Naive thymus-derived CD4-positive, alpha-beta T cell (primary cell): Measurements from ENCODE around the gene MIPEP. TPM values are rescaled to one million over a fixed set of nuclear protein-coding genes. Genes with fewer than 3 reads are reported as not detected.

ENCODE experiments used
- ATAC-seq: fragments of 150-1000 bp; cut with Tn5 transposase; 2 replicates; pipeline ENCODE4 v1.10.0; 2021; ENCODE audit warnings: mild to moderate bottlenecking, moderate library complexity
- CTCF ChIA-PET: fragments of 350-600 bp; sonication (Branson Sonifier 250); formaldehyde crosslinking; loops from one replicate; lab custom pipeline; 2021; ENCODE audit warnings: antibody characterized with exemption; lab: Charles Lee
- POLR2A ChIA-PET: fragments of 350-600 bp; sonication (Branson Sonifier 250); formaldehyde crosslinking; loops from one replicate; lab custom pipeline; 2021; ENCODE audit warnings: antibody characterized with exemption, inconsistent platforms; lab: Charles Lee
- DNase-seq, 9 donors: peaks; one replicate each; pipeline versions ENCODE4 v3.0.0 to v3.0.0-alpha.2; 2020 to 2022; ENCODE audit warnings: mixed read lengths in 1 of 9
- H3K27ac ChIP-seq: one replicate; pipeline ENCODE4 v1.7.0; 2013; ENCODE audit warnings: mild to moderate bottlenecking, low read depth, low read length, moderate library complexity
- H3K27me3 ChIP-seq, 2 donors: one replicate each; pipeline ENCODE4 v1.7.0; 2013; ENCODE audit warnings: low read length in 2 of 2, mild to moderate bottlenecking in 2 of 2, moderate library complexity in 2 of 2; ENCODE audit not compliant: control insufficient read depth in 2 of 2, insufficient read depth in 2 of 2
- H3K36me3 ChIP-seq, 3 experiments: 1 replicate in 2 of 3; 2 replicates in 1 of 3; pipeline ENCODE4 v1.7.0; 2013; ENCODE audit warnings: low read length in 3 of 3, mild to moderate bottlenecking in 3 of 3, moderate library complexity in 1 of 3; ENCODE audit not compliant: insufficient read depth in 3 of 3, control insufficient read depth in 2 of 3
- H3K4me1 ChIP-seq, 2 donors: one replicate each; pipeline ENCODE4 v1.7.0; 2013; ENCODE audit warnings: low read length in 2 of 2, mild to moderate bottlenecking in 2 of 2, moderate library complexity in 1 of 2; ENCODE audit not compliant: control insufficient read depth in 2 of 2, insufficient read depth in 2 of 2
- H3K4me3 ChIP-seq: 2 replicates; pipeline ENCODE4 v1.7.0; 2013; ENCODE audit warnings: mild to moderate bottlenecking, low read length
- H3K9me3 ChIP-seq, 3 experiments: 1 replicate in 2 of 3; 2 replicates in 1 of 3; pipeline ENCODE4 v1.7.0; 2013; ENCODE audit warnings: low read length in 3 of 3; ENCODE audit not compliant: control insufficient read depth in 2 of 3
- H3K27ac Mint-ChIP-seq, 9 donors: one replicate each; pipeline ENCODE4 v1.8.0; 2020 to 2022; ENCODE audit warnings: mixed read lengths in 9 of 9, mild to moderate bottlenecking in 8 of 9, moderate library complexity in 5 of 9, inconsistent platforms in 2 of 9
- H3K27me3 Mint-ChIP-seq, 5 donors: one replicate each; pipeline ENCODE4 v1.8.0; 2021 to 2022; ENCODE audit warnings: mixed read lengths in 5 of 5, mild to moderate bottlenecking in 1 of 5
- H3K36me3 Mint-ChIP-seq, 5 donors: one replicate each; pipeline ENCODE4 v1.8.0; 2020 to 2022; ENCODE audit warnings: mixed read lengths in 5 of 5, mild to moderate bottlenecking in 3 of 5, inconsistent platforms in 1 of 5
- H3K4me1 Mint-ChIP-seq, 7 donors: one replicate each; pipeline ENCODE4 v1.8.0; 2020 to 2022; ENCODE audit warnings: mixed read lengths in 7 of 7, mild to moderate bottlenecking in 3 of 7, inconsistent platforms in 1 of 7
- H3K4me3 Mint-ChIP-seq, 10 donors: one replicate each; pipeline ENCODE4 v1.8.0; 2020 to 2022; ENCODE audit warnings: mild to moderate bottlenecking in 10 of 10, mixed read lengths in 10 of 10, moderate library complexity in 6 of 10, inconsistent platforms in 2 of 10
- H3K9me3 Mint-ChIP-seq, 11 donors: one replicate each; pipeline ENCODE4 v1.8.0; 2020 to 2022; ENCODE audit warnings: mixed read lengths in 11 of 11, mild to moderate bottlenecking in 4 of 11, inconsistent platforms in 1 of 11, moderate library complexity in 1 of 11
- intact Hi-C, 2 donors: fragments of 100-400 bp; cut with micrococcal nuclease; formaldehyde crosslinking; loops; one replicate each; pipeline ENCODE4 v1.15.1; 2023
- polyA plus RNA-seq, 2 donors: library from polyadenylated mRNA; unstranded; fragments of 300-500 nt; fragmentation: Illumina TruSeq; gene quantifications; one replicate each; pipeline ENCODE4 v1.2.3, GENCODE V29; 2021
- total RNA-seq, 6 experiments: library from RNA in 5 of 6; stranded (reverse) in 5 of 6; gene quantifications; 1 replicate in 5 of 6; 2 replicates in 1 of 6; pipeline ENCODE4 v1.2.3 and lab custom pipeline; 2021 to 2026

The MIPEP gene
- total and polyA plus RNA-seq, 7 experiments from 2014 or later, result 8.0 to 20.7 (median 9.5) TPM

GRCh38 chr13:23804166-23804565 lies 85.0 kb downstream of the MIPEP start:
- ATAC-seq, result no peak
- Mint-ChIP-seq H3K36me3 (peaks cover 5 to 58% (median 37%) of the 10 kb centered on the region in 5 donors), H3K27me3 (no peaks in the 10 kb centered on the region), H3K4me3 (no peak overlapping the region), H3K27ac (no peak overlapping the region), H3K4me1 (peaks cover 6 to 24% (median 19%) of the 10 kb centered on the region in 7 donors), H3K9me3 (peaks cover 0 to 2% (median 0%) of the 10 kb centered on the region in 11 donors)
- Histone ChIP-seq H3K27ac (no peak overlapping the region), H3K9me3 (no peaks in the 10 kb centered on the region), H3K27me3 (no peaks in the 10 kb centered on the region), H3K36me3 (peaks cover 0 to 6% (median 0%) of the 10 kb centered on the region in 3 experiments), H3K4me3 (no peak overlapping the region), H3K4me1 (peaks cover 0 to 10% of the 10 kb centered on the region in 2 donors)
- DNase-seq, result no peak
- intact Hi-C loops, result no loop called here
- ChIA-PET POLR2A (no interaction called here), CTCF (no interaction called here)

GRCh38 chr13:23801141-23801540 lies 88.1 kb downstream of the MIPEP start:
- Mint-ChIP-seq H3K4me3 (no peak overlapping the region), H3K9me3 (peaks cover 0 to 7% (median 3%) of the 10 kb centered on the region in 11 donors), H3K36me3 (peaks cover 11 to 63% (median 49%) of the 10 kb centered on the region in 5 donors), H3K27me3 (no peaks in the 10 kb centered on the region), H3K27ac (peak overlapping the region in 3 of 9 donors; percentile 4 to 29 (median 6)), H3K4me1 (peaks cover 6 to 32% (median 24%) of the 10 kb centered on the region in 7 donors)
- peaks cover 0 to 10% of the 10 kb centered on the region in 2 donors for H3K4me1 ChIP-seq
- no peaks in the 10 kb centered on the region for H3K27me3 ChIP-seq
- no peak overlapping the region for H3K4me3 ChIP-seq
- no peak overlapping the region for H3K27ac ChIP-seq
- POLR2A ChIA-PET, result interaction anchor here (0.6 kb wide), 1 partner anchor 109 kb away, joined by 3 read pairs; no protein-coding TSS in a partner anchor
- intact Hi-C loops, result no loop called here
- DNase-seq (no peak), ATAC-seq (no peak)
- H3K9me3 ChIP-seq, result no peaks in the 10 kb centered on the region
- CTCF ChIA-PET, result no interaction called here
- H3K36me3 ChIP-seq, result peaks cover 0 to 14% (median 0%) of the 10 kb centered on the region in 3 experiments

- peak overlapping the region in 9 of 10 donors; percentile 9 to 56 (median 44) for H3K4me3 Mint-ChIP-seq
- peaks cover 6 to 32% (median 24%) of the 10 kb centered on the region in 7 donors for H3K4me1 Mint-ChIP-seq
- ChIA-PET POLR2A (no interaction called here), CTCF (no interaction called here)
- Histone ChIP-seq H3K36me3 (peaks cover 0 to 7% (median 0%) of the 10 kb centered on the region in 3 experiments), H3K4me3 (no peak overlapping the region), H3K27ac (peak overlapping the region; percentile 31), H3K4me1 (peaks cover 0 to 10% of the 10 kb centered on the region in 2 donors), H3K27me3 (no peaks in the 10 kb centered on the region), H3K9me3 (no peaks in the 10 kb centered on the region)
- peak; percentile 55 for ATAC-seq
- peaks cover 0 to 7% (median 3%) of the 10 kb centered on the region in 11 donors for H3K9me3 Mint-ChIP-seq
- peak overlapping the region in 6 of 9 donors; percentile 53 to 83 (median 70) for H3K27ac Mint-ChIP-seq
- peaks cover 8 to 54% (median 40%) of the 10 kb centered on the region in 5 donors for H3K36me3 Mint-ChIP-seq
- intact Hi-C loops, result no loop called here
- no peaks in the 10 kb centered on the region for H3K27me3 Mint-ChIP-seq
- peak in 6 of 9 donors; percentile 2 to 55 (median 38) for DNase-seq
Measured at GRCh38 chr13:23799945-23800344, 89.3 kb downstream of the MIPEP start.

GRCh38 chr13:23797276-23797903 lies 91.8 kb downstream of the MIPEP start:
- peaks cover 0 to 6% (median 3%) of the 10 kb centered on the region in 11 donors for H3K9me3 Mint-ChIP-seq
- no peak overlapping the region for H3K27ac Mint-ChIP-seq
- peaks cover 0 to 7% (median 0%) of the 10 kb centered on the region in 3 experiments for H3K36me3 ChIP-seq
- intact Hi-C loops, result no loop called here
- H3K36me3 Mint-ChIP-seq, result peaks cover 5 to 32% (median 31%) of the 10 kb centered on the region in 5 donors
- POLR2A ChIA-PET, result no interaction called here
- H3K27me3 ChIP-seq, result no peaks in the 10 kb centered on the region
- CTCF ChIA-PET, result no interaction called here
- peaks cover 0 to 10% of the 10 kb centered on the region in 2 donors for H3K4me1 ChIP-seq
- H3K27ac ChIP-seq, result no peak overlapping the region
- H3K4me1 Mint-ChIP-seq, result peaks cover 7 to 32% (median 24%) of the 10 kb centered on the region in 7 donors
- H3K4me3 ChIP-seq, result no peak overlapping the region
- no peak overlapping the region for H3K4me3 Mint-ChIP-seq
- H3K27me3 Mint-ChIP-seq, result no peaks in the 10 kb centered on the region
- DNase-seq (no peak), ATAC-seq (no peak)
- H3K9me3 ChIP-seq, result no peaks in the 10 kb centered on the region

- no peak for ATAC-seq
Measured at GRCh38 chr13:23796551-23796950, 92.6 kb downstream of the MIPEP start.

GRCh38 chr13:23794267-23795161 lies 94.7 kb downstream of the MIPEP start:
- H3K27me3 Mint-ChIP-seq, result no peaks in the 10 kb centered on the region
- CTCF ChIA-PET, result no interaction called here
- Histone ChIP-seq H3K27ac (no peak overlapping the region), H3K27me3 (no peaks in the 10 kb centered on the region), H3K4me1 (peaks cover 0 to 2% of the 10 kb centered on the region in 2 donors), H3K36me3 (peaks cover 0 to 7% (median 0%) of the 10 kb centered on the region in 3 experiments), H3K4me3 (no peak overlapping the region), H3K9me3 (no peaks in the 10 kb centered on the region)
- intact Hi-C loops, result no loop called here
- H3K4me1 Mint-ChIP-seq, result peaks cover 2 to 11% (median 6%) of the 10 kb centered on the region in 7 donors
- H3K36me3 Mint-ChIP-seq, result peaks cover 5 to 28% (median 19%) of the 10 kb centered on the region in 5 donors
- POLR2A ChIA-PET, result no interaction called here
- no peak for DNase-seq
- no peak for ATAC-seq
- H3K27ac Mint-ChIP-seq, result no peak overlapping the region
- H3K9me3 Mint-ChIP-seq, result peaks cover 0 to 6% (median 3%) of the 10 kb centered on the region in 11 donors
- H3K4me3 Mint-ChIP-seq, result no peak overlapping the region

More at GRCh38 chr13:23796551-23796950, 92.6 kb downstream of the MIPEP start:
- ChIA-PET POLR2A (no interaction called here), CTCF (no interaction called here)
- no peak overlapping the region for H3K27ac ChIP-seq
- peaks cover 0 to 7% (median 0%) of the 10 kb centered on the region in 3 experiments for H3K36me3 ChIP-seq
- no peak overlapping the region for H3K4me3 Mint-ChIP-seq
- intact Hi-C loops, result no loop called here
- peaks cover 5 to 32% (median 23%) of the 10 kb centered on the region in 5 donors for H3K36me3 Mint-ChIP-seq
- no peaks in the 10 kb centered on the region for H3K27me3 ChIP-seq
- peaks cover 0 to 6% (median 3%) of the 10 kb centered on the region in 11 donors for H3K9me3 Mint-ChIP-seq
- H3K4me1 Mint-ChIP-seq, result peaks cover 7 to 30% (median 24%) of the 10 kb centered on the region in 7 donors
- H3K9me3 ChIP-seq, result no peaks in the 10 kb centered on the region
- H3K27ac Mint-ChIP-seq, result peak overlapping the region in 1 of 9 donors; percentile 59
- H3K4me1 ChIP-seq, result peaks cover 0 to 10% of the 10 kb centered on the region in 2 donors
- DNase-seq, result no peak
- H3K27me3 Mint-ChIP-seq, result no peaks in the 10 kb centered on the region
- no peak overlapping the region for H3K4me3 ChIP-seq
